CD4-positive, alpha-beta T cell (primary cell): ENCODE results near the gene SEPTIN2. TPM values are rescaled to one million over a fixed set of nuclear protein-coding genes. Genes with fewer than 3 reads are reported as not detected.
A peak's percentile ranks its signal among the peaks of the same experiment; 100 is the strongest.

Experiments used
- ATAC-seq: fragments of 200-7000 bp; cut with Tn5 transposase; one replicate; pipeline ENCODE4 v1.10.0; 2022; ENCODE audit warnings: mild to moderate bottlenecking; ENCODE audit not compliant: poor library complexity
- CTCF ChIA-PET: fragments of 350-600 bp; sonication (Branson Sonifier 250); formaldehyde crosslinking; loops from one replicate; lab custom pipeline; 2021; ENCODE audit warnings: antibody characterized with exemption, inconsistent platforms; lab: Charles Lee
- POLR2A ChIA-PET: fragments of 350-600 bp; sonication (Branson Sonifier 250); formaldehyde crosslinking; loops from one replicate; lab custom pipeline; 2021; ENCODE audit warnings: antibody characterized with exemption, inconsistent platforms; lab: Charles Lee
- DNase-seq, 14 experiments: peaks; one replicate each; pipeline ENCODE4 v3.0.0-alpha.2; 2013 to 2020; ENCODE audit warnings: mixed read lengths in 2 of 14
- H3K27ac ChIP-seq, 2 donors: one replicate each; pipeline versions ENCODE4 v1.5.1 to v1.7.0; 2013; ENCODE audit warnings: low read length in 2 of 2, low read depth in 1 of 2, mild to moderate bottlenecking in 1 of 2
- H3K27me3 ChIP-seq, 2 experiments: 1 replicate in 1 of 2; 2 replicates in 1 of 2; pipeline versions ENCODE4 v1.6.1 to v1.7.0; 2013; ENCODE audit warnings: low read length in 2 of 2, control low read depth in 1 of 2, mild to moderate bottlenecking in 1 of 2, moderate library complexity in 1 of 2; ENCODE audit not compliant: insufficient read depth in 2 of 2, control insufficient read depth in 1 of 2
- H3K36me3 ChIP-seq: one replicate; pipeline ENCODE4 v1.6.1; 2013; ENCODE audit warnings: low read length, control low read depth; ENCODE audit not compliant: insufficient read depth
- H3K4me1 ChIP-seq: one replicate; pipeline ENCODE4 v1.6.1; 2013; ENCODE audit warnings: low read length, control low read depth; ENCODE audit not compliant: insufficient read depth
- H3K4me3 ChIP-seq: one replicate; pipeline ENCODE4 v1.5.1; 2013; ENCODE audit warnings: mild to moderate bottlenecking, low read length, moderate library complexity
- H3K9me3 ChIP-seq, 2 experiments: 1 replicate in 1 of 2; 2 replicates in 1 of 2; pipeline versions ENCODE4 v1.6.1 to v1.7.0; 2013; ENCODE audit warnings: low read length in 2 of 2, mild to moderate bottlenecking in 2 of 2, control low read depth in 1 of 2, moderate library complexity in 1 of 2; ENCODE audit not compliant: control insufficient read depth in 1 of 2, insufficient read depth in 1 of 2
- H3K27ac Mint-ChIP-seq: one replicate; pipeline ENCODE4 v1.8.0; 2020; ENCODE audit warnings: mixed read lengths
- H3K27me3 Mint-ChIP-seq: one replicate; pipeline ENCODE4 v1.8.0; 2021; ENCODE audit warnings: mixed read lengths
- H3K36me3 Mint-ChIP-seq: one replicate; pipeline ENCODE4 v1.8.0; 2021; ENCODE audit warnings: low read depth, mixed read lengths
- H3K4me1 Mint-ChIP-seq: one replicate; pipeline ENCODE4 v1.8.0; 2021; ENCODE audit warnings: low read depth, mixed read lengths
- H3K4me3 Mint-ChIP-seq: one replicate; pipeline ENCODE4 v1.8.0; 2020; ENCODE audit warnings: mild to moderate bottlenecking, mixed read lengths
- H3K9me3 Mint-ChIP-seq: one replicate; pipeline ENCODE4 v1.8.0; 2020; ENCODE audit warnings: mixed read lengths
- CTCF ChIP-seq: fragments of 200-600 bp; IDR thresholded peaks from one replicate; pipeline ENCODE4 v1.8.0; 2022; ENCODE audit warnings: antibody characterized with exemption, mild to moderate bottlenecking
- intact Hi-C, 2 experiments: fragments of 100-400 bp; cut with DNase I in 1 of 2; cut with micrococcal nuclease in 1 of 2; formaldehyde crosslinking; loops; one replicate each; pipeline versions ENCODE4 v1.15.1 to v1.9.0; 2023 to 2025; cut with DNase I, micrococcal nuclease
- total RNA-seq, 174 experiments: library from RNA in 2 of 174; stranded (reverse) in 2 of 174; gene quantifications; one replicate each; pipeline ENCODE4 v1.2.3 and lab custom pipeline; 2021 to 2026

SEPTIN2 gene
- total RNA-seq, 2 experiments from 2014 or later, result 189 to 196 TPM

DNA sequence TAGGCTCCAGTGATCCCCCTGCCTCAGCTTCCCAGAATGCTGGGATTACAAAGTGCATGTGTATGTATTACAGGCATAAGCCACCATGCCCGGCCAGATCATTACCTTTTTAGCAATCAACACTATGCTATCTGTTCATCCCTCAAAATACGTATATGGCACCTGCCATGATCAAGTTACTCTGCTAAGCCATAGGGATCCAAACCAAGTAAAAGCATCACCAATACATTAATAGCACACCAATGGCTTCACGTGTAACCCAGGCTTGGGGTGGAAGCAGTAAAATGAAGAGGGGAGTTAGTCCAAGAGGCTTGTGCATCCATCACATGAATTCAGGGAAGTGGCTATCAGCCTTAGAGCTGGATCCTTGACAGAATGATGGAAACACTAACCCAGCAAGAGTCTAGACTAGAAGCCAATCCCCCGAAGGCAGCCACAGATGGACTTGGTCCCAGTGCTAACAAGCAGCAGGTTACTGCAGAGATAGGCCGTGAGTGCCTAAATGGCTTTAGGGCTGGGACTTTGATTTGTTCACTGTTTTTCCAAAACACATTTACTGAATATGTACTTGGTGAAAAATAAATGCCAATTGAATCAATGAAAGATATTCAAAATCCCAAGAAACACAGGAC is 11.6 kb upstream of the SEPTIN2 start:
- H3K4me3 Mint-ChIP-seq, result no peak overlapping the region
- no peaks in the 10 kb centered on the region for H3K27me3 Mint-ChIP-seq
- Histone ChIP-seq H3K27ac (no peak overlapping the region), H3K27me3 (no peaks in the 10 kb centered on the region), H3K9me3 (no peaks in the 10 kb centered on the region), H3K4me1 (peaks cover 67% of the 10 kb centered on the region), H3K36me3 (peaks cover 6% of the 10 kb centered on the region), H3K4me3 (no peak overlapping the region)
- intact Hi-C loops, result no loop called here
- DNase-seq, result no peak
- peaks cover 5% of the 10 kb centered on the region for H3K36me3 Mint-ChIP-seq
- ChIA-PET CTCF (no interaction called here), POLR2A (interaction anchor here (1.1 to 5.1 kb wide), 2 partner anchors 11 to 14 kb away, joined by 3 to 31 read pairs; partner anchors contain the start of genes HDLBP and SEPTIN2)
- no peak for ATAC-seq
- peak overlapping the region; percentile 57 for H3K27ac Mint-ChIP-seq
- no peaks in the 10 kb centered on the region for H3K9me3 Mint-ChIP-seq
- TF ChIP-seq CTCF, result no peak
- H3K4me1 Mint-ChIP-seq, result peaks cover 77% of the 10 kb centered on the region

DNA sequence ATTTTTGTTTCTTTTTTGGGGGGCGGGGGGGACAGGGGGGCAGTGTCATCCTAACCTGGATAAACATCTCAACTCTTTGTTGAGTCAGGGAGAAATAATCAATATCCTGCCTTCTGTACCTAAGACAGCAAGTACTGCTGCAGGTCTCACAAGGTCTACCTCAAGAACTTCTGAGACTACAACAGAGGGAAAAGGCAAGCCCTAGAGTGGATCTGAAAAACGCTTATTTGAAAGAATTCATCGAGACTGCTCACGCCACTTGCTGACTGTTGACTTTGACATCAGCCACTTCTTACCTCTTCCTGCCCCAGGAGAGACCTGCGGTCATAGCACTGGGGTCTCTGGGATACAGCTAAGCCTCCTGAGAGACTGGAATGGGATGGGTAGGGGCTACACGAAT is 8.7 kb upstream of the SEPTIN2 start:
- Histone ChIP-seq H3K4me3 (no peak overlapping the region), H3K27me3 (no peaks in the 10 kb centered on the region), H3K4me1 (peaks cover 68% of the 10 kb centered on the region), H3K36me3 (peaks cover 6% of the 10 kb centered on the region), H3K9me3 (no peaks in the 10 kb centered on the region), H3K27ac (no peak overlapping the region)
- no peak for DNase-seq
- POLR2A ChIA-PET, result interaction anchor here (1.2 kb wide), 1 partner anchor 8 kb away, joined by 5 read pairs; the partner anchor contains the start of genes HDLBP and SEPTIN2
- no peak for ATAC-seq
- H3K27me3 Mint-ChIP-seq, result no peaks in the 10 kb centered on the region
- CTCF ChIA-PET, result no interaction called here
- H3K27ac Mint-ChIP-seq, result peak overlapping the region; percentile 67
- TF ChIP-seq CTCF, result no peak
- peaks cover 91% of the 10 kb centered on the region for H3K4me1 Mint-ChIP-seq
- no peak overlapping the region for H3K4me3 Mint-ChIP-seq
- intact Hi-C loops, result no loop called here
- H3K9me3 Mint-ChIP-seq, result no peaks in the 10 kb centered on the region
- H3K36me3 Mint-ChIP-seq, result peaks cover 5% of the 10 kb centered on the region

DNA sequence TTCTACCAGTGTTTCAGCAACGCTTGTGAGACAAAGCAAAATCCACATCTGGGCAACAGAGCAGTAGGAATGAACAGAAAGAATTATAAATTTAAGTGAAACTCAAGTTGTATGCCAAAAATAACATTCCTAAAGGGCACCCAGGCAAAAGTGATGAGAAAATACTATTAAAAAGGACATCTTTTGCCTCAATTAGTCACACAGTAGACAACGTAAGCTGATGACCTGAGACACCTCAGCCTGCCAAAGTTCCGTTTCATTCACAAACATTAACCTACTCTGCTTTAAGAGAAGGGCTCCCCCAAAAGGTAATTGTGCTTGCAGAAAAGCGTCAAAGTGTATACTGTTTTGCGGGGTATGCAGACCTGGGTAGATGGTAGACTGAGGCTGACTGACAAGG is 7.5 kb upstream of the SEPTIN2 start:
- H3K36me3 Mint-ChIP-seq, result peaks cover 5% of the 10 kb centered on the region
- ATAC-seq, result no peak
- DNase-seq, result no peak
- no peak overlapping the region for H3K4me3 ChIP-seq
- ChIA-PET POLR2A (no interaction called here), CTCF (no interaction called here)
- TF ChIP-seq CTCF, result no peak
- H3K27me3 Mint-ChIP-seq, result no peaks in the 10 kb centered on the region
- intact Hi-C loops, result no loop called here
- peak overlapping the region; percentile 87 for H3K27ac Mint-ChIP-seq
- H3K36me3 ChIP-seq, result peaks cover 6% of the 10 kb centered on the region
- no peak overlapping the region for H3K4me3 Mint-ChIP-seq
- peaks cover 91% of the 10 kb centered on the region for H3K4me1 Mint-ChIP-seq
- no peaks in the 10 kb centered on the region for H3K9me3 Mint-ChIP-seq
- no peaks in the 10 kb centered on the region for H3K9me3 ChIP-seq
- H3K4me1 ChIP-seq, result peaks cover 63% of the 10 kb centered on the region
- H3K27me3 ChIP-seq, result no peaks in the 10 kb centered on the region
- peak overlapping the region in 1 of 2 donors; percentile 49 for H3K27ac ChIP-seq
